DMS53 treated with DMSO at 0.1 percent for 48 hours (cell line): ENCODE measurements around the gene TMEM132A.
"Not testable (repeated sequence)": the region's sequence is repeated elsewhere in the genome, so short reads cannot be mapped to it uniquely, and the experiment has no call there.

Source experiments
- DNase-seq: peaks from one replicate; lab custom pipeline; 2025; ENCODE audit not compliant: unreplicated experiment; lab: John Stamatoyannopoulos, UW

Gene TMEM132A

DNA sequence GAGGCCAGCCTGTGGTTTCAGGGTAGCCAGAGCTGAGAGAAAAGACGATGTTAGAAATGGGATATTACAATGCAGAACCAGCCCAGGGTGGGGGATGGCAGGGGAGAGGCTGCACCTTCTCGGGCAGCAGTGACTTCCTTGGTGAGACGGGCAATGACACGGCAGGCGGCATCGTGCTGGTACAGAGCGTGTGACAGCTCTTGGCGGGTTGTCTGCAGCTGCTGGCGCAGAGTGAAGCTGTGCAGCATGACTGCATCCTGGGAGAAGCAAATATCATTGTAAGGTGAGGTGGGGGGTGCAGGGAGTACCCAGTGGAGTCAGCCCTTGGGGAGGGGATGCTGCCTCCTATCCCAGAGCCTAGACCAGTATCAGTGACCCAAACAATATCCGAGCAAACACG lies 21.6 kb upstream of the TMEM132A start:
- no peak for DNase-seq

DNA sequence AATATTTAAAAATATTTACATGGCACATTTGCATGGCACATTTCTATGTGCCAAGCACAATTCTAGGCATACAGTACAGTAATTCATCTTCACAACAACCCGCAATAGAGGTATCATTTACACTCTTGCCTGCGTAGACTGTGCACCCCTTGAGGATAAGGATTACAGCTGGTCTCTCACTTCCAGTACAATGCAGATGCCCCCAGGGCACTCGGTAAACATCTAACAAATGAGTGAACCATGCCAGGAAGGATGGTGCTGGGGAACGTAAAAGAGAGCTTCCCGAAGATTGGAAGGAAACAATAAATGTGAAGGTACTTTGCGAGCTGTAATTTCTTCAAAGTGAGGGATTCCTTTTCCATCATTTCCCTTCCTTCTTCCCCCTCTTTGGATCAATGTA lies 19.2 kb upstream of the TMEM132A start:
- no peak for DNase-seq

DNA sequence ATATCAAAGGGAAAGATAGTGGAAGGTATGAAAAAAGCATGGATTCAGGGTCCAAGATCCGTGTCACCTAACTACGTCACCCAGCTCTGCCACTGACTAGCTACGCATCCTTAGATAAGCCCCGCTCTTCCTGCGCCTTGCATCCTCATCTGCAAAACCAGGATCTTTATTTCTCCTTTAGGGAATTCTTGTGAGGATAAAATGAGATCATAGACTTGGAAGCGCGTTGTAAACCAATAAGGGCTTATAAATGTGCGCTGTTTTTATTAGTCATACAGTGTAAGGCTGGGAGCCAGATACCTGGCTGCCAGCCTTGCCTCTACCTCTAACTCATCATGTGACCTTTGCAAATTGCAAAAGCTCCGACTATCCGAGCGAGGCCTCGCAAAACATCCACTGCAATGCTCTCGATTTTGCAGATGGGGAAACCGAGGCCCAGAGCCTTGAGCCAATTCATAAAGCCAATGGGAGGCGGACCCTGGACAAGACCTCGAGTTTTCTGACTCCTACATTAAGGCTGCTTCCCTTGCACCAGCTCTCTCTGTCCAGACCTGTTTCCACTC lies 18.6 kb upstream of the TMEM132A start:
- DNase-seq, result no peak

- DNase-seq, result peak; percentile 97
Observed at GRCh38 chr11:60906132-60906972, 17.9 kb upstream of the TMEM132A start, which contains the start of gene PRPF19. Gene PRPF19 (minus strand): TSS chr11:60906585. CDS start chr11:60906382, 203 bp downstream.

DNA sequence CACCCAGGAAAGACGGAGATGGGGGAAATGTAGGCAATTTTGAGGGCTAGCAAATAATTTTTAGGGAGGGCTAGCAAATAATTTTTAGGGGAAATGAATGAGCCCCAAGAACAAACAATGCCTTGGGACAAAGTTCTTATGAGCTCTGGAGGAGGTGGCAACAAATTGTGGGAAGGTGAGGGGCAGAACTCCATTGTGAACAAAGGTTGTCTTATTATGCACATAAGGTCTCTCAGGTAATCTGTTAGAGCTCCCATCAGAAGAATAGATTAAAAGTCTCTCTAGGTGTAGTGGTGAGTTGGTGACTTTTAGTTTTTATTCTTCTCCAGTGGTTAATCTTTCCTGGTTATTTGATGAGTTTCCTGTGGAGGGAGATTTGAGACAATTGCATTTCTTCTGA lies 15.5 kb upstream of the TMEM132A start:
- DNase-seq, result no peak

DNA sequence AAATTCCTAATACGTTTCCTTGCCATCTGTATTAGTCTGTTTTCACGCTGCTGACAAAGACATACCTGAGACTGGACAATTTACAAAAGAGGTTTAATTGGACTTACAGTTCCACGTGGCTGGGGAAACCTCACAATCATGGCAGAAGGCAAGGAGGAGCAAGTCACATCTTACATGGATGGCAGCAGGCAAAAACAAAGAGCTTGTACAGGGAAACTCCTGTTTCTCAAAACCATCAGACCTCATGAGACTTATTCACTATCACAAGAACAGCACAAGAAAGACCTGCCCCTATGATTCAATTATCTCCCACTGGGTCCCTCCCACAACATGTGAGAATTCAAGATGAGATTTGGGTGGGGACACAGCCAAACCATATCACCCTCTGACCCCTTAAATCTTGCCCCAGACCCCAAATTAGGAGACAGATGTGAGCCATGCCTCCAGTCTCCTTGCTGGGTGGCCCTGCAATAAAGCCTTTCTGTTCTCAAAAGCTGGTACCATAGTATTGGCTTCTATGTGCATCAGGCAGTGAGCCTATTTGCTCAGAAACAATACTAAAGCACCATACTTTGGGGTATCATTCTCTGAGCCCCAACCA lies 14.5 kb upstream of the TMEM132A start:
- DNase-seq, result not testable (repeated sequence)

GRCh38 chr11:60910281-60910687 lies 14.0 kb upstream of the TMEM132A start:
- DNase-seq, result no peak

DNA sequence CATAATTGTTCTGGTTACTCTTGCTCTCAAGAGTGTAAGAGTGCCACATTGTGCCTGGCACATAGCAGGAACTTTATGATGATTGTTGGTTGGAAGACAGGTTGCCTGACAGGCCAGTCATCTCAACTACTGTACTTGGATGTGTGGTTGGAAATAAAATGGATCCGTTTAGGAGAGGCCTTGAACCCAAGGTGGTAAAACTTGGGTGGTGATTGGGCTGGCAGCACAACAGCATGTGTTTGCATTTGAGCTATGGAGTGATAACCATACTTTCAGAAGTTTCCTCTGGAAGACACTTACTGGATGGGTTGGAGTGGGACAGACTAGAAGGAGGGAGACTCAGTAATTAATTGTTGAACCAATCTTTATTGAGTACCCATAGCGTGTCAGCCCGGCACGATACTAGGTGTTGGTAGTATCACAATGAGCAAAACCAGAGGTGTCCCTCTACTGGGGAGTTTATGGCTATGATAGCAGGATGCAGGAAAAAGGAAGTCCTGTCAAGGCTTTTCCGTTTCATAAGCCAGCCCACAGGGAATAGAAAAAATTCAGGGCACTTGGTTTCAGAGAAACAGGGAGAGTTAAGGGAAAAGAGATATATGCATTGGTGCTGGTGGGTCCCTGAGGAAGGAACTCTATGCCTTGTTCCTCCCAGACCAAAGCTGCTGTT lies 13.4 kb upstream of the TMEM132A start:
- DNase-seq, result no peak

- DNase-seq, result no peak
Observed at GRCh38 chr11:60912223-60912850, 11.9 kb upstream of the TMEM132A start.

DNA sequence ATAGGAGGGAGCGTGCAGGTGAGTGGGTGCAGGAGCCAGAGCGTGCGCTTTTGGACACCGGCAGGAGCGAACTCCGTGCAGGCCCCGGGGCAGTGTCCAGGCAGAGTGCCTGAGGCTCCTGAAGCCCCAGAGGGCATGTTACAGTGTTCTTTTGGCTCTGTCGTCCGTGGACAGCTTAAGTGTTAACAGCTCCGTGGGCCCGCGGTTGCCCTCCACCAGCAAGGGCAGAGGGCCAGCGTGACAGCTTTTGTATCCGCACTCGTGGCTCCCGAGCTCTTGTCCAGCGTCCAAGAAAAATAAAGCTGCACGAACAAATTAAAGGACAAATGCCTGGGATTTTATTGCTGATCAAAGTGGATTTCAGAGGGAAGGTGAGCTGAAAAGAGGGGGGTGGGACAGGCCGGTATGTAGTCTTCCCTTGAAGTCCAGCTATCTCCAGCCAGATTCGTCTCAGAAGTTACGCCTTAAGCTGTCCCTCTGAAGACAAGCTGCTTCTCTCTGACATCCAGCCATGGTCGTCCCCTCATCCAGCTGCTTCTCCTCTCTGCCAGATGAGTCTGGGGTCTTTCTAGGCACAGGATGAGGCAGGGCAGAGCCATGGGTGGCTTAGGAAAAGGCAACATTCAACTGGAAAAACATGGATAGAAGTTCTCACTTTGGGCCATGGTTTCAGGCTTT lies 11.3 kb upstream of the TMEM132A start:
- no peak for DNase-seq

GRCh38 chr11:60913793-60914632 lies 10.2 kb upstream of the TMEM132A start, which contains the start of gene TMEM109:
Gene TMEM109 (plus strand): TSS chr11:60914158. CDS start chr11:60919694, 5,536 bp downstream.
- peak; percentile 92 for DNase-seq

GRCh38 chr11:60914633-60915247 lies 9.5 kb upstream of the TMEM132A start:
- no peak for DNase-seq

GRCh38 chr11:60915248-60915914 lies 8.9 kb upstream of the TMEM132A start:
- no peak for DNase-seq

- no peak for DNase-seq
Observed at GRCh38 chr11:60916669-60917206, 7.5 kb upstream of the TMEM132A start.

- DNase-seq, result no peak
Observed at GRCh38 chr11:60917267-60917666, 7.0 kb upstream of the TMEM132A start.

DNA sequence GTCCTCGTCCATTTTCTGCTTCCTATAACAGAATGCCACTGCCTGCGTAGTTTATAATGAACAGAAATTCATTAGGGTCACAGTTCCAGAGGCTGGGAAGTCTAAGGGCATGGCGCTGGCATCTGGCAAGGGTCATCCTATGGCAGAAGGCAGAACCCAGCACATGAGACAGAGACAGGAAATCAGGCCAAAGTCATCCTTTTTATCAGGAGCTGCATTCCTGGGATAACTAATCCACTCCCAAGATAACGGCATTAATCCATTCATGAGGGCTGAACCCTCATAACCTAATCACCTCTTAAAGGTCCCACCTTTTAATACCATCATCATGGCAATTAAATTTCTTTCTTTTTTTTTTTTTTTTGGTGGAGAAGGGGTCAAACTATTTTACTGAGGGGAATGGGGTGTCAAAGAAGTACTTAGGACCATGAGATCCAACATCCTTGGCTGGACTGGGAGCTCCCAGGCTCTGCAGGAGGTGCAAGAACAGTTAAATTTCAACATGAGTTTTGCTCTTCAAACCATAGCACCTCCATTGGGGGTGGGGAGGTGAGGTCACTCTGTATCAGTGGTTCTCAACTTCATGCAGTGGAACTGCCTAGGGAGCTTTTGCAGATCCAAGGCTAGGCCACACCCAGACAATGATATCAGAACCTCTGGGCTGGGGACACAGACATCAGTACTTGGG lies 5.9 kb upstream of the TMEM132A start:
- DNase-seq, result no peak

DNA sequence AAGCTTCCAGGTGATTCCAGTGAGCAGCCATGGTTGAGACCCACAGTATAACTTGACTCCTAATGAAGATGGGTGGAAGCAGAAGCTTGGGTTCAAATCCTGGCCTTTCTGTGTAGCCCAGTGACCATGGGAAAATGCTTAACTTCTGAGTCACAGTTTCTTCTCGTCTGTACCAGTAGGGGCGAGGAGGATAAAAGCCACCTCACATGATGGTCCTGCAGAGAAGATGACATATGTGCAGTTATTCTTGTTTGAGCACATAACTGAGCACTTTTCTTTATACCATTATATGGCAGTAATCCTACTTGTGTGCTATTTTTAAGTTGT lies 5.4 kb upstream of the TMEM132A start:
- DNase-seq, result no peak

GRCh38 chr11:60919320-60919719 lies 4.9 kb upstream of the TMEM132A start:
- DNase-seq, result no peak
